GM06990 (cell line): ENCODE results near the gene SFRP2.
A peak's percentile ranks its signal among the peaks of the same experiment; 100 is the strongest.

Experiments used
- DNase-seq: peaks from one replicate; pipeline ENCODE4 v3.0.0-alpha.2; 2011; ENCODE audit not compliant: insufficient read length; ENCODE audit errors: extremely low read depth
- H3K27me3 ChIP-seq: replicated peaks from 2 replicates; pipeline ENCODE4 v1.6.0; 2011; ENCODE audit warnings: low read length; ENCODE audit not compliant: control insufficient read depth, insufficient read depth
- H3K36me3 ChIP-seq: 2 replicates; pipeline ENCODE4 v1.5.1; 2011; ENCODE audit warnings: low read length; ENCODE audit not compliant: control insufficient read depth, insufficient read depth
- H3K4me3 ChIP-seq: replicated peaks from 2 replicates; pipeline ENCODE4 v1.5.1; 2011; ENCODE audit warnings: low read depth, mild to moderate bottlenecking, control low read depth, low read length
- TF ChIP-seq, protein P1 (sequence below): IDR thresholded peaks from 2 replicates; pipeline ENCODE4 v1.5.1; 2011; ENCODE audit warnings: low read length, control low read depth, mild to moderate bottlenecking, inconsistent platforms; ENCODE audit not compliant: insufficient read depth, poor library complexity, severe bottlenecking

SFRP2 gene

DNA sequence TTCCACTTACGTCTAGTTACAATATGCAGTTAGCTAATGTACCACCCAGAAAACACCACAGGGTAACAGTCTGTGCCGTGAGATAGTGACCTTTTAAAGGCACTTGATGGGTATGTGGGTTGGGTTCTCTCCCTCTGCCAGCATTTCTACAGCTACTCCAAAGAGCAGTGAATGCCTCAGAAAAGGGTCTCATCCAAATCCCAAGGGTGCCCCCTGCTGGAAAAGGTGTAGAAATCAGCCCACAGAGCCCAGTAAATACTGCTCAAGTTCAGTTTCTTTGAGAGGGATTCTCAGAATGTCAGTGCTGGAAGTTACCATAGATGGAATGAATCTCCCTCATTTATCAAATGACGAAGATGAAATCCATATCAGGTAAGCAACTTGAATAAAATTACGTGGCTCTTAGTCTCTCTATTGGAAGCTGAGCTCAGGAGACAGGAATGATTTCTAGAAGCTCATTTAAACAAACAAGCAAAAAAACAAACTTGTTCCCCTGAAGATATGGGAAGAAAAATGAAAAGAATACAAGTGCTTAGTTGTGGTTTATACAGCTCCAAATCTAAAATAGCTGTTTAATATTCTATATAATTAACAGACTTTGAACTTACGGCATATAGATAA lies 38.6 kb downstream of the SFRP2 start:
- Histone ChIP-seq H3K27me3 (peaks cover 1% of the 10 kb centered on the region), H3K4me3 (no peak overlapping the region), H3K36me3 (no peaks in the 10 kb centered on the region)
- TF ChIP-seq, protein P1, sequence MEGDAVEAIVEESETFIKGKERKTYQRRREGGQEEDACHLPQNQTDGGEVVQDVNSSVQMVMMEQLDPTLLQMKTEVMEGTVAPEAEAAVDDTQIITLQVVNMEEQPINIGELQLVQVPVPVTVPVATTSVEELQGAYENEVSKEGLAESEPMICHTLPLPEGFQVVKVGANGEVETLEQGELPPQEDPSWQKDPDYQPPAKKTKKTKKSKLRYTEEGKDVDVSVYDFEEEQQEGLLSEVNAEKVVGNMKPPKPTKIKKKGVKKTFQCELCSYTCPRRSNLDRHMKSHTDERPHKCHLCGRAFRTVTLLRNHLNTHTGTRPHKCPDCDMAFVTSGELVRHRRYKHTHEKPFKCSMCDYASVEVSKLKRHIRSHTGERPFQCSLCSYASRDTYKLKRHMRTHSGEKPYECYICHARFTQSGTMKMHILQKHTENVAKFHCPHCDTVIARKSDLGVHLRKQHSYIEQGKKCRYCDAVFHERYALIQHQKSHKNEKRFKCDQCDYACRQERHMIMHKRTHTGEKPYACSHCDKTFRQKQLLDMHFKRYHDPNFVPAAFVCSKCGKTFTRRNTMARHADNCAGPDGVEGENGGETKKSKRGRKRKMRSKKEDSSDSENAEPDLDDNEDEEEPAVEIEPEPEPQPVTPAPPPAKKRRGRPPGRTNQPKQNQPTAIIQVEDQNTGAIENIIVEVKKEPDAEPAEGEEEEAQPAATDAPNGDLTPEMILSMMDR = peak; percentile 75
- peak; percentile 9 for DNase-seq

DNA sequence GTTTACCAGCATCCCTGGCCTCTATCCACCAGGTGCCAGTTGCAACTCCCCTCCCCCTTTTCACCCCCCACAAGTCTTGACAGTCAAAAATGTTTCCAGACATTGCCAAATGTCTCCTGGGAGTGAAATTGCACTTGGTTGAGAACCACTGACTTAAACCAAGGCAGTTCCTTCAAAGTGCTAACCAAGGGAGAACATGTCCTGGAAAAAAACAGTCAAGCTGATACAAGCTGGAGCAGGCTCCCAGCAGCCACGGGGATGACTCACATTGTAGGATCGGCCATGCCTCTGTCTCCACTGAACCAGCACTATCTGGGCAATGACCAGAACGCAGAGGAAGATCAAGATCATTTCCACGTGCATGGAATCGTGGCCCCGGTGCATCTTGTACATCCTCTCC lies 40.5 kb downstream of the SFRP2 start:
- Histone ChIP-seq H3K4me3 (no peak overlapping the region), H3K36me3 (no peaks in the 10 kb centered on the region), H3K27me3 (peaks cover 1% of the 10 kb centered on the region)
- DNase-seq = no peak
- TF ChIP-seq, protein P1 = no peak

DNA sequence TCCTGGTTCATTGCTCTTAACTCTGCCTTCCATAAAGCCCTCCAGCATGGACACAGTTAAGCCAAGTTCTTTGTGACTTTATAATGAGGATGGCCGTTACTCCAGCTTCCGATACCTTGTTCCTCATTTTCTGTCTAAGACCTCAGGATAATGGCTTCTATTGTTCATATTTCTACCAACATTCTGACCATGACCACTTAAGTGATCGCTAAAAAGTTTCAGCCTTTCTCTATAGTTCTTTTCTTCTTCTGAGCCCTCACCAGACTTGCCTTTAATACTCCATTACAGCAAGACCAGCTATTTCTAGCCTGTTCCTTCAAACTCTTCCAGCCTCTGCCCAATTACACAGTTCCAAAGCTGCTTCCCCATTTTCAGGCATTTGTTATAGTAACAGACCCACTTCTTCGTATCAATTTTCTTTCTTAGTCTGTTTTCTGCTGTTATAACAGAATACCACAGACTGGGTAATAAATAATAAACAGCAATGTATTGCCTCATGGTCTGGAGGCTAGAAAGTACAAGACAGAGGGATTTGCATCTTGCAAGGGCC lies 41.4 kb downstream of the SFRP2 start:
- H3K27me3 ChIP-seq = no peaks in the 10 kb centered on the region; the same call in none of the 2 replicates
- DNase-seq = no peak
- no peak overlapping the region for H3K4me3 ChIP-seq
- TF ChIP-seq, protein P1 = no peak
- no peaks in the 10 kb centered on the region for H3K36me3 ChIP-seq

DNA sequence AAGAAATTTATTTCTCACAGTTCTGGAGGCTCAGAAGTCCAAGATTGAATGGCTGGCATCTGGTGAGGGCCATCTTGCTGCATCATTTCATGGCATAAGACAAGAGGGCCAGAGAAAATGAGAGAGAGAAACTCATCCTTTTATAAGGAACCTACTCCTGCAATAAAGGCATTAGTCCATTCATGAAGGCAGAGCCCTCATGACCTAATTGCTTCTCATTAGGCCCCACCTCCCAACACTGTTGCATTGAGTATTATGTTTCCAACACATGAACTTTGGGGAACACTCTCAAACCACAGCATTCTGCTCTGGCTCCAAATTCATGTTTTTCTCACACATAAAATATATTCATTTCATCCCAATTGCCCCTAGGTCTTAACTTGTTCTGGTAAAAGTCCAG lies 43.2 kb downstream of the SFRP2 start:
- Histone ChIP-seq H3K4me3 (no peak overlapping the region), H3K27me3 (no peaks in the 10 kb centered on the region; the same call in 1 of the 2 replicates), H3K36me3 (no peaks in the 10 kb centered on the region)
- DNase-seq = no peak
- TF ChIP-seq, protein P1 = no peak

DNA sequence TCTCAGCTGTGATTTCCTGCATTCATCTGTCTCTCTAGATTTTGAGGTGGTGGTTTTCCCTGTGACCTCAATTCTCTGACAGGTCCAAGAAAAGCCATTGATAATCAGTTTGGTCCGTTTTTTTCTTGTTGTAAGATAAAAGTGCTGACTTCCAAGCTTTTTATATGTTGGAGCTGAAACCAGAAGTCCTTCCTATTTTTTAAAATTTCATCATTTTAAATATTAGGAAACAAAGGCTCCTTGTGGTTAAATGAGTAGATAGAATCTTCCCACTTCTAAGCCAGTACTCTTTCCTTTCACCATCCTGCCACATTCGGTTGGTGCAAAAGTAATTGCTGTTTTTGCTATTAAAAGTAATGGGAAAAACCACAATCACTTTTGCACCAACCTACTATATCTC lies 47.3 kb downstream of the SFRP2 start:
- DNase-seq = no peak
- Histone ChIP-seq H3K27me3 (no peaks in the 10 kb centered on the region; the same call in 1 of the 2 replicates), H3K36me3 (no peaks in the 10 kb centered on the region), H3K4me3 (no peak overlapping the region)
- TF ChIP-seq, protein P1 = no peak

DNA sequence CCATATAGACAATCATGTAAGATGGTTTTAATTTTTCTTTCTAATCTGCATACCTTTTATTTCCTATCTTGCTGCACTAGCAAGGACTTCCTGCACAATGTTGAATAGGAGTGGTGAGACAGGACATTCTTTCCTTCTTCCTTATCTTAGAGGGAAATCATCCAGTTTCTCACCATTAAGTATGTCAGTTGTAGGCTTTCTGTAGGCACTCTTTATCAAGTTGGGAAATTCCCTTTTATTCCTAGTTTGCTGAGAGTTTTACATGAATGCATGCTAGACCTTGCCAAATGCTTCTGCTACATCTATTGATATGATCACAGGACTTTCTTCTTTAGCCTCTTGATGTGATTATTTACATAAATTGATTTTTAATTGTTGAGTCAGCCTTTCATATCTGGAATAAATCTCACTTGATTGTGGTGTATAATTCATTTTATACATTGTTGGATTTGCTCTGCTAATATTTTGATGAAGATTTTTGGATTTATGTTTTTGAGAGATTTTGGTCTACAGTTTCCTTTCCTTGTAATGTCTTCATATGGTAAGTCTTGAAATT lies 52.9 kb downstream of the SFRP2 start:
- TF ChIP-seq, protein P1 = no peak
- H3K36me3 ChIP-seq = no peaks in the 10 kb centered on the region
- DNase-seq = no peak
- H3K27me3 ChIP-seq = no peaks in the 10 kb centered on the region; the same call in 1 of the 2 replicates
- no peak overlapping the region for H3K4me3 ChIP-seq
